Activated CD4-positive, alpha-beta T cell treated with anti-CD3 and anti-CD28 coated beads for 36 hours (primary cell): ENCODE data around the gene CBFA2T3. TPM values are rescaled to one million over a fixed set of nuclear protein-coding genes. Genes with fewer than 3 reads are reported as not detected.

Source experiments
- ATAC-seq: fragments of 200-7000 bp; cut with Tn5 transposase; one replicate; pipeline ENCODE4 v1.10.0; 2021; ENCODE audit warnings: mild to moderate bottlenecking, moderate library complexity
- CTCF ChIA-PET: fragments of 350-600 bp; sonication (Branson Sonifier 250); formaldehyde crosslinking; loops from one replicate; lab custom pipeline; 2021; ENCODE audit warnings: antibody characterized with exemption; lab: Charles Lee
- POLR2A ChIA-PET: fragments of 350-600 bp; sonication (Branson Sonifier 250); formaldehyde crosslinking; loops from one replicate; lab custom pipeline; 2021; ENCODE audit warnings: antibody characterized with exemption, inconsistent platforms; lab: Charles Lee
- DNase-seq: peaks from one replicate; pipeline ENCODE4 v3.0.0-alpha.2; 2020
- H3K27ac Mint-ChIP-seq: one replicate; pipeline ENCODE4 v1.8.0; 2021; ENCODE audit warnings: mixed read lengths
- H3K27me3 Mint-ChIP-seq: one replicate; pipeline ENCODE4 v1.8.0; 2021; ENCODE audit warnings: mixed read lengths
- H3K36me3 Mint-ChIP-seq: one replicate; pipeline ENCODE4 v1.8.0; 2021; ENCODE audit warnings: low read depth, mixed read lengths
- H3K4me1 Mint-ChIP-seq: one replicate; pipeline ENCODE4 v1.8.0; 2021; ENCODE audit warnings: mixed read lengths
- H3K4me3 Mint-ChIP-seq: one replicate; pipeline ENCODE4 v1.8.0; 2021; ENCODE audit warnings: mild to moderate bottlenecking, moderate library complexity, mixed read lengths
- H3K9me3 Mint-ChIP-seq: one replicate; pipeline ENCODE4 v1.8.0; 2021; ENCODE audit warnings: low read depth, mixed read lengths
- intact Hi-C, 2 experiments: fragments of 100-400 bp; cut with DNase I in 1 of 2; cut with micrococcal nuclease in 1 of 2; formaldehyde crosslinking; loops; one replicate each; pipeline versions ENCODE4 v1.14.2 to v1.15.1; 2022 to 2024; cut with DNase I, micrococcal nuclease
- total RNA-seq, 2 experiments: library from RNA; stranded (reverse); gene quantifications; one replicate each; pipeline ENCODE4 v1.2.3, GENCODE V29; 2021

Gene CBFA2T3
- total RNA-seq, 2 experiments from 2014 or later, result 0.30 to 0.34 TPM

- H3K27ac Mint-ChIP-seq, result no peak overlapping the region
- POLR2A ChIA-PET, result no interaction called here
- no peaks in the 10 kb centered on the region for H3K36me3 Mint-ChIP-seq
- peaks cover 6% of the 10 kb centered on the region for H3K4me1 Mint-ChIP-seq
- CTCF ChIA-PET, result no interaction called here
- ATAC-seq (no peak), DNase-seq (no peak)
- intact Hi-C loops, result no loop called here
- no peaks in the 10 kb centered on the region for H3K9me3 Mint-ChIP-seq
- H3K4me3 Mint-ChIP-seq, result no peak overlapping the region
- H3K27me3 Mint-ChIP-seq, result peaks cover 13% of the 10 kb centered on the region
Observed at GRCh38 chr16:88970539-88971065, 6.4 kb downstream of the CBFA2T3 start.

- Mint-ChIP-seq H3K27me3 (peaks cover 9% of the 10 kb centered on the region), H3K27ac (no peak overlapping the region), H3K4me3 (no peak overlapping the region), H3K4me1 (peaks cover 6% of the 10 kb centered on the region), H3K36me3 (no peaks in the 10 kb centered on the region), H3K9me3 (no peaks in the 10 kb centered on the region)
- no peak for ATAC-seq
- ChIA-PET POLR2A (no interaction called here), CTCF (no interaction called here)
- intact Hi-C loops, result no loop called here
- DNase-seq, result no peak
Observed at GRCh38 chr16:88970050-88970449, 7.0 kb downstream of the CBFA2T3 start.

GRCh38 chr16:88969361-88969831 is 7.6 kb downstream of the CBFA2T3 start:
- intact Hi-C loops, result no loop called here
- ATAC-seq, result no peak
- POLR2A ChIA-PET, result no interaction called here
- no peak overlapping the region for H3K4me3 Mint-ChIP-seq
- H3K4me1 Mint-ChIP-seq, result peaks cover 6% of the 10 kb centered on the region
- no peaks in the 10 kb centered on the region for H3K36me3 Mint-ChIP-seq
- no peaks in the 10 kb centered on the region for H3K9me3 Mint-ChIP-seq
- DNase-seq, result no peak
- H3K27me3 Mint-ChIP-seq, result peaks cover 7% of the 10 kb centered on the region
- no peak overlapping the region for H3K27ac Mint-ChIP-seq
- CTCF ChIA-PET, result no interaction called here

DNA sequence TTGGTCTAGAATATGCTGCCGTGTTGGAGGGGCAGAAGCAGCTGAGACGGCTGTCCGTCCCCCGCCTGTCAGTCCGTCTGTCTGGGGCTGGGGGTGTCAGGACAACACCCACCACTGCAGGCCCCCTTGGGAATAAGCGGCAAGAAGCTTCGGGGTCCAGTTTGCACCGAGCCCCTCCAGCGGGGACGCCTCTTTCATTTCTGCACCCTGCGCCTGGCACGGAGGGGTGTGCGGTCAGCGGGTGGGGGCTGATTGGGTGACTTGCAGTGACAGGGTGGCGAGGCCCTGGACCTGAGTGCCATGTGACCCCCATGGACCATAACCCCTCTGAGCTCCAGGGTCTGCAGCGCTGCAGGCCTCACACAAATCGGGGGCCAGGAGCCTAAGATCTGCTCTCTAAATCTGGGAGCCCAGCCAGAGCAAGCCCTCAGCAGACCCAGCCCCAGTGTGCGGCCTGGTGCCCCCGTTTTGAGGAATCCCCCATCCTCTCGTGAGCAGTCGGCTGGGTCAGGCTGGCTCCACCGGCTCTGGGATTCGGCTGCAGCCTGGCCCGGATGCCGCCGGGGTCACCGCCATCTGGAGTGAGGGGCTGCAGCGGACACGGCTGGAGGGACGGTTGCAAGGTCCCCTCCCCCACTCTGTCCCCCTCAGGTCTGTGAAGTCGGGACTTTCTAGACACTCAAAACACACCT is 8.3 kb downstream of the CBFA2T3 start:
- intact Hi-C loops, result no loop called here
- DNase-seq, result no peak
- ATAC-seq, result no peak
- Mint-ChIP-seq H3K9me3 (no peaks in the 10 kb centered on the region), H3K36me3 (no peaks in the 10 kb centered on the region), H3K4me3 (no peak overlapping the region), H3K27me3 (peaks cover 3% of the 10 kb centered on the region), H3K4me1 (peaks cover 6% of the 10 kb centered on the region), H3K27ac (no peak overlapping the region)
- ChIA-PET POLR2A (no interaction called here), CTCF (no interaction called here)

- Mint-ChIP-seq H3K36me3 (no peaks in the 10 kb centered on the region), H3K9me3 (no peaks in the 10 kb centered on the region), H3K27me3 (peaks cover 2% of the 10 kb centered on the region), H3K4me1 (peaks cover 6% of the 10 kb centered on the region), H3K4me3 (no peak overlapping the region), H3K27ac (no peak overlapping the region)
- CTCF ChIA-PET, result no interaction called here
- POLR2A ChIA-PET, result no interaction called here
- intact Hi-C loops, result no loop called here
- ATAC-seq (peak; percentile 45), DNase-seq (peak; percentile 41)
Observed at GRCh38 chr16:88967830-88968588, 9.0 kb downstream of the CBFA2T3 start.

DNA sequence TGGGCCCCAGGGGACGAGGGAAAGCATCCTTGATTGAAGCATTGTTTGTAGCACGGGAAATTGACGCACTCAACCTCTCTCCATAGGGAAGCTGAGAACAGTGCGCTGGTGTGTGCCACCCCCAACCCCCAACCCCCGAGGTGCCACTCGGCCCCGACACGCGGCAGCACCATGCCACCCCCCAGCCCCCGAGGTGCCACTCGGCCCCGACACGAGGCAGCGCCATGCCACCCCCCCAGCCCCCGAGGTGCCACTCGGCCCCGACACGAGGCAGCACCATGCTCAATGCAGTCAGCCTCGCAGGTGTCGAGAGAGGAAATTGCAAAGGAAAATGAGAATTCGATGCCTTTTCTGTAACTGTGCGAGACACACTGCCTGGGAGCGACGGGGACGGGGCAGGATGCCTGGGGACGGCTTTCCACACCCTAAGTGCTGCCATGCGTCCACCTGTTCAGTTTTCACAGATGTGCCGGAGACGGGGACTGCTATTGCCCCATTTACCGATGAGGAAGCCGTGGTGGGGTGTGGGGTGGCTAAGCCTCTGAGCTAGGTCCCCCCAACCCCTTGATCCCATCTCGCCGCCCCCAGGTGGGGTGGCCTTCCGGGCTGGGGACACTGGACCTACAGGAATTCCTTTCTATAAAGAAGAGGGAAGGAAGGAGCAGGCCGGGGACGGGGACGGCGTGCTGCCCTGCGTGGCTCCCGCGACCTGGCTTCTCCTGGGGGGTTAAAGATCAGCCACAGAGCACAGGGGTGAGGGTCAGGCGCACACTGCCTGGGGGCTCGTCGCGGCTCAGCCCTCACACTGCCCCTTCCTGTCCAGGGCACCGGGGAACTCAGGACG is 9.8 kb downstream of the CBFA2T3 start:
- Mint-ChIP-seq H3K4me3 (no peak overlapping the region), H3K9me3 (no peaks in the 10 kb centered on the region), H3K27ac (no peak overlapping the region), H3K36me3 (no peaks in the 10 kb centered on the region), H3K27me3 (peaks cover 2% of the 10 kb centered on the region), H3K4me1 (peaks cover 6% of the 10 kb centered on the region)
- CTCF ChIA-PET, result no interaction called here
- intact Hi-C loops, result no loop called here
- ATAC-seq (no peak), DNase-seq (no peak)
- POLR2A ChIA-PET, result no interaction called here

GRCh38 chr16:88965826-88966480 is 11.1 kb downstream of the CBFA2T3 start:
- ChIA-PET CTCF (no interaction called here), POLR2A (no interaction called here)
- intact Hi-C loops, result no loop called here
- Mint-ChIP-seq H3K4me1 (peaks cover 6% of the 10 kb centered on the region), H3K27ac (no peak overlapping the region), H3K9me3 (no peaks in the 10 kb centered on the region), H3K36me3 (no peaks in the 10 kb centered on the region), H3K4me3 (no peak overlapping the region), H3K27me3 (peaks cover 2% of the 10 kb centered on the region)
- ATAC-seq (no peak), DNase-seq (no peak)

GRCh38 chr16:88965411-88965810 is 11.6 kb downstream of the CBFA2T3 start:
- CTCF ChIA-PET, result no interaction called here
- Mint-ChIP-seq H3K9me3 (no peaks in the 10 kb centered on the region), H3K4me1 (peaks cover 6% of the 10 kb centered on the region), H3K36me3 (no peaks in the 10 kb centered on the region), H3K27me3 (peaks cover 2% of the 10 kb centered on the region), H3K27ac (no peak overlapping the region), H3K4me3 (no peak overlapping the region)
- intact Hi-C loops, result no loop called here
- ATAC-seq (no peak), DNase-seq (no peak)
- POLR2A ChIA-PET, result no interaction called here

GRCh38 chr16:88964636-88965035 is 12.4 kb downstream of the CBFA2T3 start:
- DNase-seq (no peak), ATAC-seq (no peak)
- H3K4me1 Mint-ChIP-seq, result peaks cover 6% of the 10 kb centered on the region
- CTCF ChIA-PET, result no interaction called here
- H3K36me3 Mint-ChIP-seq, result no peaks in the 10 kb centered on the region
- H3K27me3 Mint-ChIP-seq, result peaks cover 4% of the 10 kb centered on the region
- intact Hi-C loops, result no loop called here
- no peak overlapping the region for H3K27ac Mint-ChIP-seq
- POLR2A ChIA-PET, result no interaction called here
- H3K9me3 Mint-ChIP-seq, result no peaks in the 10 kb centered on the region
- no peak overlapping the region for H3K4me3 Mint-ChIP-seq

DNA sequence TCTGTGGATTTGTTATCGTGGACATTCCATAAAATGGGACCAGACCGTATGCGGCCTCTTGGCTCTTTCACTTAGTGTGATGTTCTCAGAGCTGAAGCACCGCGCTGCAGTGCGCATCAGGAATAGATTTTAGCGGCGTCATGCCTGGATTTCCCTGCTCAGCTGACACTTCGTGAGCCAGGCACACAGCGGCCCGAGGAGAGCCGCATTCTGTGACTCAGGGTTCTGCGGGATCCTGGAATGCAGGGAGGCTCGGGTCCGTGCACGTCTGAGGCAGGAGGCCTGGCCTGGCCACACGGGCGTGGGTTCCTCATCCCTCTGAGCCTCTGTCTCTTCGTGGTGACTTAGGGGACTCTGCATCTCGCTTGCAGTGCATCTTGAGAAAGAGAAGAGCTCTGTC is 13.4 kb downstream of the CBFA2T3 start:
- Mint-ChIP-seq H3K36me3 (no peaks in the 10 kb centered on the region), H3K4me3 (no peak overlapping the region), H3K9me3 (no peaks in the 10 kb centered on the region), H3K4me1 (peaks cover 6% of the 10 kb centered on the region), H3K27me3 (peaks cover 4% of the 10 kb centered on the region), H3K27ac (no peak overlapping the region)
- ChIA-PET POLR2A (no interaction called here), CTCF (no interaction called here)
- intact Hi-C loops, result no loop called here
- ATAC-seq, result no peak
- no peak for DNase-seq

DNA sequence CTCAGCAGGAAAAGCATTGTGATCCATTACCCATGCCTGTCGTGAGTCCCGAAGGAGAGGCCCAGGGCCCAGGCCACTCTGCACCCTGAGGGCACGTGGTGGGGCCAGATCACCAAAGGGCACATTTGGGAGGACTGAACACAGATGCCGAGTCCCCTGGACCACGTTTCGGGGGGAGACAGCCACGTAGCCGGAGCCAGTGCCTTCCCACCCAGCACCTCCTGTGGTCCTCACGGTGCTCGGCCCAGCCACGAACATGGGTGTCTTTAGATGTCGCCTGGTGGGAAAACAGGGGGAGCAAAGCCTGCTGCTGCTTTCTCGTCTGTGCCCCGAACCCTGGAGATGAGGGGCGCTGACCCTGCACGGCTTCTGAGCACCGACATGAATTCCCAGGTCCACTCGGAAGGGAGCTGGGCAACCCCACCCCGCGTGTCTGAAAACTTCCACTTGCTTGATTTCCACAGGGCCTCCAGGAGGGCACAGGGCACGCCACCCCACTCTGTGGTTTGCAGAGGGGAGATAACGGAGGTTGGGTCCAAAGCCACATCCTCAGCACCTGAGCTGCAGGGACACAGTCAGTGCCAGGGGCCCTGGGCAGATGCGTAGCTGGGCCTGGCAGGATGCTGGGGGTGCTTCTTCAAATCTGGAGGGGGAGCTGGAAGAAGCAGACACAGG is 14.4 kb downstream of the CBFA2T3 start:
- intact Hi-C loops, result no loop called here
- H3K27ac Mint-ChIP-seq, result no peak overlapping the region

More for the DNA sequence above, 14.4 kb downstream of the CBFA2T3 start:
- Mint-ChIP-seq H3K36me3 (no peaks in the 10 kb centered on the region), H3K27me3 (peaks cover 11% of the 10 kb centered on the region), H3K9me3 (no peaks in the 10 kb centered on the region), H3K4me1 (peaks cover 10% of the 10 kb centered on the region), H3K4me3 (no peak overlapping the region)
- DNase-seq (no peak), ATAC-seq (no peak)
- POLR2A ChIA-PET, result no interaction called here
- CTCF ChIA-PET, result no interaction called here
